SK-N-MC (cell line): ENCODE results near the gene FREM3.

Experiments used
- EZH2 ChIP-seq: fragments of 200-600 bp; sonication (generic); IDR thresholded peaks from one replicate; pipeline ENCODE4 v1.6.1; 2017; ENCODE audit warnings: antibody characterized with exemption
- FOXP2 ChIP-seq: optimal IDR thresholded peaks from 2 replicates; pipeline ENCODE3; 2011; ENCODE audit warnings: mild to moderate bottlenecking, moderate library complexity; ENCODE audit not compliant: insufficient read depth; ENCODE audit errors: extremely low read length, control extremely low read depth
- POLR2AphosphoS5 ChIP-seq: IDR thresholded peaks from 2 replicates; pipeline ENCODE4 v1.6.1; 2012; ENCODE audit warnings: mild to moderate bottlenecking, low read depth, low read length, borderline replicate concordance

DNA sequence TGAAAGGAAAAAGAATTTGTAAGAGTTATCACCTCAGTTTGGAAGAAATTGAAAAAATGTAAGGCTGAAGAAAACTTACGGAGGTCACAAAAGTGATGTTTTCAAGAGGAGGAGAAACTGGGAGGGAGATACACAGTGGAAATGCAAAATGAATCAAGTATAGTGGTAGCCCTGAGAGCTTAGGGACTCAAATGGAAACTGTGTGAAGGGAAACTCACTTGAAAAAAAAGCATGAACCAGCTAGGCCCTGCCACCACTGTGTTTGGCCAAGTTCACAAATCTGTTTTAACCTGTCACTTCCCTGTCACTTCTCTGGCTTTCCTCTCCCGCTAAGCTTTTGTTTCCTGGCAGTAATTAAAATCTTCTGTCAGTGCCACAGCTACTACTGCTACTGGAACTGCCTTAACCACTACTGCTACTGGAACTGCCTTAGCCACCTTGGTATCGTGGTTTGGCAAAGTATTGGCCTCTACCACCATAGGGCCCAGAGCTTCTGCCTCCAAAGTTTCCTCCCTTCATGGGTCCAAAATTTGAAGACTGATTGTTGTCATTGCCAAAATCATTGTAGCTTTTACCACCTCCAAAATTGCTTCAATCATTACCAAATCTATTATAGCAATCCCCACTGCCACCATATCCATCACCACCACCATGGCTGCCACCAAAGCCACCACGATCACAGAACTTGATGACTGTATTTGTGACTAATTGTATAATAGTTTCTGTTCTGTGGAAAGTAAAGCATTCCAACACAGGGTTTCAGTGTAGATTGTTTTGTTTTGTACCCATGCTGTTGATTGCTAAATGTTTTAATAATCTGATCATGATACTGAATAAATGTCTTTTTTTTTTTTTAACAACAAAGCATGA, 145.5 kb downstream of the FREM3 start:
- TF ChIP-seq EZH2 = no peak
- TF ChIP-seq POLR2AphosphoS5 = no peak
- no peak for TF ChIP-seq FOXP2
